ENCODE results near the gene PLXND1. TPM values are rescaled to one million over a fixed set of nuclear protein-coding genes. Genes with fewer than 3 reads are reported as not detected.

Gene PLXND1
- total RNA-seq, 4 donors from 2014 or later = 45.0 to 77.9 (median 61.5) TPM

GRCh38 chr3:129615751-129616281, 9.3 kb upstream of the PLXND1 start:
- no peak overlapping the region for H3K4me3 ChIP-seq
- no peak for ATAC-seq

GRCh38 chr3:129614927-129615363, 8.5 kb upstream of the PLXND1 start:
- peaks cover 0 to 85% (median 47%) of the 10 kb centered on the region in 3 donors for H3K4me1 ChIP-seq
- TF ChIP-seq POLR2AphosphoS5 (IDR thresholded peaks at IDR 0.05) (no peak), CTCF (IDR thresholded peaks at IDR 0.05) (no peak), POLR2A (IDR thresholded peaks at IDR 0.05) (no peak), EP300 (IDR thresholded peaks at IDR 0.05) (no peak)
- H3K27me3 ChIP-seq = no peaks in the 10 kb centered on the region
- H3K36me3 ChIP-seq = no peaks in the 10 kb centered on the region
- no peak overlapping the region for H3K4me3 ChIP-seq
- H3K9me3 ChIP-seq = no peaks in the 10 kb centered on the region
- ATAC-seq = peak; percentile 19
- H3K27ac ChIP-seq = peak overlapping the region in 3 of 4 donors; percentile 45 to 55 (median 54)
- WGBS, 2 donors (ENCODE audit: low coverage in 1 of 2) = no CpG with 5 or more reads among the region's 5 CpGs

More at GRCh38 chr3:129615751-129616281, 9.3 kb upstream of the PLXND1 start:
- H3K4me1 ChIP-seq = peaks cover 0 to 80% (median 47%) of the 10 kb centered on the region in 3 donors
- no peaks in the 10 kb centered on the region for H3K36me3 ChIP-seq
- TF ChIP-seq EP300 (IDR thresholded peaks at IDR 0.05) = no peak
- TF ChIP-seq POLR2A (IDR thresholded peaks at IDR 0.05) = no peak
- no peak for TF ChIP-seq CTCF (IDR thresholded peaks at IDR 0.05)
- H3K27me3 ChIP-seq = no peaks in the 10 kb centered on the region
- peak overlapping the region in 2 of 4 donors; percentile 54 for H3K27ac ChIP-seq
- no peaks in the 10 kb centered on the region for H3K9me3 ChIP-seq
- 82% methylated on average over 3 of the region's 8 CpGs; no CpG with 5 or more reads in 1 of the 2 donors for WGBS, 2 donors (ENCODE audit: low coverage in 1 of 2)

- ATAC-seq = no peak
- peaks cover 0 to 84% (median 44%) of the 10 kb centered on the region in 3 donors for H3K4me1 ChIP-seq
- no peak for TF ChIP-seq POLR2AphosphoS5 (IDR thresholded peaks at IDR 0.05)
- TF ChIP-seq POLR2A (IDR thresholded peaks at IDR 0.05) = no peak
- TF ChIP-seq EP300 (IDR thresholded peaks at IDR 0.05) = no peak
- no peak for TF ChIP-seq CTCF (IDR thresholded peaks at IDR 0.05)
- no peaks in the 10 kb centered on the region for H3K36me3 ChIP-seq
- H3K9me3 ChIP-seq = no peaks in the 10 kb centered on the region
- H3K27me3 ChIP-seq = no peaks in the 10 kb centered on the region
- H3K4me3 ChIP-seq = no peak overlapping the region
- 97 to 100% methylated on average over 1 to 7 of the region's 9 CpGs for WGBS, 2 donors (ENCODE audit: low coverage in 1 of 2)
- peak overlapping the region in 2 of 4 donors; percentile 43 to 55 for H3K27ac ChIP-seq
Observed at GRCh38 chr3:129614435-129614834, 8.0 kb upstream of the PLXND1 start.

- peaks cover 0 to 84% (median 47%) of the 10 kb centered on the region in 3 donors for H3K4me1 ChIP-seq
- no peak overlapping the region for H3K4me3 ChIP-seq
- H3K27ac ChIP-seq = peak overlapping the region in 3 of 4 donors; percentile 58 to 64 (median 62)
- no peaks in the 10 kb centered on the region for H3K9me3 ChIP-seq
- TF ChIP-seq EP300 (IDR thresholded peaks at IDR 0.05) = no peak
- ATAC-seq = no peak
- 100% methylated on average over 1 of the region's 3 CpGs; no CpG with 5 or more reads in 1 of the 2 donors for WGBS, 2 donors (ENCODE audit: low coverage in 1 of 2)
- H3K36me3 ChIP-seq = no peaks in the 10 kb centered on the region
- no peaks in the 10 kb centered on the region for H3K27me3 ChIP-seq
Observed at GRCh38 chr3:129613367-129613740, 6.9 kb upstream of the PLXND1 start.

GRCh38 chr3:129612534-129613366, 6.3 kb upstream of the PLXND1 start:
- H3K36me3 ChIP-seq = no peaks in the 10 kb centered on the region
- H3K4me1 ChIP-seq = peaks cover 0 to 84% (median 47%) of the 10 kb centered on the region in 3 donors
- ATAC-seq = peak; percentile 32
- no peaks in the 10 kb centered on the region for H3K27me3 ChIP-seq
- H3K27ac ChIP-seq = peak overlapping the region in 3 of 4 donors; percentile 58 to 64 (median 62)
- TF ChIP-seq CTCF (IDR thresholded peaks at IDR 0.05) (no peak), POLR2AphosphoS5 (IDR thresholded peaks at IDR 0.05) (no peak), EP300 (IDR thresholded peaks at IDR 0.05) (no peak), POLR2A (IDR thresholded peaks at IDR 0.05) (no peak)
- no peak overlapping the region for H3K4me3 ChIP-seq
- H3K9me3 ChIP-seq = no peaks in the 10 kb centered on the region
- 42 to 55% methylated on average over 3 to 8 of the region's 16 CpGs for WGBS, 2 donors (ENCODE audit: low coverage in 1 of 2)
